ENCODE data around the gene TAF9B.
"Not testable (repeated sequence)": the region's sequence is repeated elsewhere in the genome, so short reads cannot be mapped to it uniquely, and the experiment has no call there.

The TAF9B gene

GRCh38 chrX:78139160-78140123, at the start of gene TAF9B:
Gene TAF9B (minus strand): TSS chrX:78139650. CDS start chrX:78139611, 39 bp downstream.
- peak; percentile 5 for DNase-seq

GRCh38 chrX:78182881-78183280, 43.4 kb upstream of the TAF9B start:
- no peak for DNase-seq

- no peak for DNase-seq
Observed at GRCh38 chrX:78181307-78181706, 41.9 kb upstream of the TAF9B start.

DNA sequence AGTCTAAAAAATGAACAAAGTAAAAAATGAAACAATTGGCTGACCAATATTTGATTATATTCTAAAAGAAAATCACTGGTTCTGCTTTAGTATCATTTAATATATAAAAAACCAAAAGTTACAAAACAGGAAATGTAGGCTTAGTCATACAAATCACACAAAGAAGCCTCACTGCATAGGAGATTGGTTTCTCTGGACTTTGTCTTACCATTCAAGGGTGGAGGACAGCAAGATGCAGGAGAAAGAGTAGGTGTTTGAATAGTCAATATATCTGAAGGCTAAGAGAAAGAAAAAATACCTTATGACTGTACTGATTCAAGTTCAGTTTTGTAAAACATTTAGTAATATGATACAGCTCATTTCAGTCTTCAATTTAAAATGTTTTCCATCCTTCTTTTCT, 28.6 kb upstream of the TAF9B start:
- no peak for DNase-seq

- no peak for DNase-seq
Observed at GRCh38 chrX:78165425-78165824, 26.0 kb upstream of the TAF9B start.

DNA sequence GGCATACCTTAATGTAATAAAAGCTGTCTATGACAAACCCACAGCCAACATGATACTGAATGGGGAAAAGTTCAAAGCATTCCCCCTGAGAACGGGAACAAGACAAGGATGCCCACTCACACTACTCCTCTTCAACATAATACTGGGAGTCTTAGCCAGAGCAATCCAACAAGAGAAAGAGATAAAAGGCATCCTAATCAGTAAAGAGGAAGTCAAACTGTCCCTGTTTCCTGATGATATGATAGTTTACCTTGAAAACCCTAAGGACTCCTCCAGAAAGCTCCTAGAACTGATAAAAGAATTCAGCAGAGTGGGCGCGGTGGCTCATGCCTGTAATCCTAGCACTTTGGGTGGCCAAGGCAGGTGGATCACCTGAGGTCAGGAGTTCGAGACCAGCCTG, 23.7 kb upstream of the TAF9B start:
- DNase-seq, result not testable (repeated sequence)

DNA sequence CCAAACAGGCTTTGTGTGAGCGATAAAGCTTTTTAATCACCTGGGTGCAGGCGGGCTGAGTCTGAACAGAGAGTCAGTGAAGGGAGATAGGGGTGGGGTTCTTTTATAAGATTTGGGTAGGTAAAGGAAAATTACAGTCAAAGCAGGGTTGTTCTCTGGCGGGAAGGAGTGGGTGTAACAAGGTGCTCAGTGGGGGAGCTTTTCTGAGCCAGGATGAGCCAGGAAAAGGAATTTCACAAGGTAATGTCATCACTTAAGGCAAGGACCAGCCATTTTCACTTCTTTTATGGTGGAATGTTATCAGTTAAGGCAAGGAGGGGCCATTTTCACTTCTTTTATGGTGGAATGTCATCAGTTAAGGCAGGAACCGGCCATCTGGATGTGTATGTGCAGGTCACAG, 21.3 kb upstream of the TAF9B start:
- DNase-seq, result not testable (repeated sequence)

DNA sequence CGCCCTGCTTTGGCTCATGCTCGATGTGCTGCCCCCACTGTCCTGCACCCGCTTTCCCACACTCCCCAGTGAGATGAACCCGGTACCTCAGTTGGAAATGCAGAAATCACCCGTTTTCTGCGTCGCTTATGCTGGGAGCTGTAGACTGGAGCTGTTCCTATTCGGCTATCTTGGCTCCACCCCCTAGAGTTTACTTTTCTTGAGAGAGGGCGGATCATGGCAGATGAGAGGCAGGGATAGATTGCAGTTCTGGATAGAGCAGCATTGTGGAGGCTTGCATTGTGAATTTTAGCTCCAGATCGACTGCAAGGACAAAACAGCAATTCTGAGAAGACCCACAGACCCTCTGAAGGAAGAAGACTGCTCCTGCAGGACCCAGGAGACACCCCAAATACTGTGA, 18.4 kb upstream of the TAF9B start:
- DNase-seq, result not testable (repeated sequence)

DNA sequence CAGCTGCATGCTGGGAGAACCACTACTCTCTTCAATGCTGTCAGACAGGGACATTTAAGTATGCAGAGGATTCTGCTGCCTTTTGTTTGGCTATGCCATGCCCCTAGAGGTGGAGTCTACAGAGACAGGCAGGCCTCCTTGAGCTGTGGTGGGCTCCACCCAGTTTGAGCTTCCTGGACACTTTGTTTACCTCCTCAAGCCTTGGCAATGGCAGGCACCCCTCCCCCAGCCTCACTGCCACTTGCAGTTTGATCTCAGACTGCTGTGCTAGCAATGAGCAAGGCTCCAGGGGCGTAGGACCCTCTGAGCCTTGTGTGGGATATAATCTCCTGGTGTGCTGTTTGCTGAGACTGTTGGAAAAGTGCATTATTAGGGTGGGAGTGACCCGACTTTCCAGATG, 17.9 kb upstream of the TAF9B start:
- DNase-seq, result not testable (repeated sequence)

GRCh38 chrX:78147002-78147540, 7.6 kb upstream of the TAF9B start:
- DNase-seq, result not testable (repeated sequence)

DNA sequence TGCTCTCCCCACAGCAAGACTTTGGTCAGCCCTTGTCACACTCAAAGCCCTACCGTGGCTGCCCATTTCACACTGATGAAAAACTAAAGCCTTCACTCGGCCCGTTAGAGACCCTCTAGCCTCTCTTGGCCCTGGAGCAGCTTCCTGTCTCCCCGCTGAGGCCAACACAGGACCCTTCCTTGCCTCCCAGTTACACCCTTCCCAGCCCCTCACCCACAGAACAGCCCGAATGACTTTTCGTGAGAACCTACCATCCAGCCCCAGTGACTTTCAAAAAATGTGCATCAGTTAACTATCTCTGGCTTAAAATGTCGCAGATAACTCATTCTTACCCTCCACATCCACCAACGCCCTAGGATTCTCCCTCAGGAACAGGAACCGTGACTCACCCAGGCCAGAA, 756 bp upstream of the TAF9B start:
- DNase-seq, result no peak

DNA sequence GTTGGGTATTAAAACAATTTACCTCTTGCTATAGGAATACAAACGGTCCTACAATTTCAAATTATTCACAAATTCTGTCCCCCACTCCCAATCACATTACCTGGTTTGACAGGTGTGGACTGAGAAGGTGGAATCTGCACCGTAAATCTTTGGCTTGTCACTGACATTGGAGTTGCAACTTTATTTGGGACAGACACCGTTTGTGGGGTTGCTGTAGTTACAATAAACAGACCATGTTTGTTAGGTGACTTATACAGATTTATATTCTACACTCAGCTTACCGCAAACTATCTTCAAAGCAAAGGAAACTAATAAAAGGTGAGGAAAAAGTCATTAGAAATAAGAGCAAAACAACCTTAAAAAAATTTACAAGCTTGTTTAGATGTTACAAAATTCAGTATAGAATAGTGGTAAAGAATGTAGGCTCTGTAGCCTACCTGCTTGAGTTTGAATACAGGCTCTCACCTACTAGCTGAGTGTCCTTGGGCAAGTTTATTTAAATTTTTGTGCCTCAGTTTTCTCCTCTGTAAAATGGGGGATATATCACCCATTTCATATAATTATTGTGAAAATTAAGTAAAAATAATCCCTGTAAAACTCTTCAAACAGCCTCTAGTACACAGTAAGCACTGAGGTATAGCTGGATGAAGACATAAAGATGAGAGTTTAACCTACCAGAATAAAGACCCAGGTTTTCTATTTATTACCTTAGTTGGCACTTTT, 6.1 kb downstream of the TAF9B start:
- no peak for DNase-seq

DNA sequence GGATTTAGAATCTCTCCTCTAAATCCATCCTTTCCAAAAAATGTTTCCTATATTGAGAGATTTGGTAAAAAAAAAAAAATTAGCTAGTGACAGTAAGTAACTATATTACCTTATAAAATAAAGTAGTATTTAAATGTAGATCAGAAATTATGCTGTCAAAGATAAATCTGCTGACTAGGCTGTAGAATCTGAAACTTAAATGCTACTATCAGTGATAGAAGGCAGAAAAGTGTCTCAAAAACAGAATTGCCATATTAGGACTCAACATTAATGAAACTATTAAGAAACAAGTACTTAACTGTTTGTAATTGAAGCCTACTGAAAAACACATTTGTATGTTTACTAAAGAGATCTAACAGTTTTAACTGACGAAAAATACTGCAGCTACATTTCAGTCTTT, 8.3 kb downstream of the TAF9B start:
- DNase-seq, result no peak

GRCh38 chrX:78130396-78130795, 9.1 kb downstream of the TAF9B start:
- no peak for DNase-seq

GRCh38 chrX:78129714-78130113, 9.7 kb downstream of the TAF9B start:
- DNase-seq, result no peak

DNA sequence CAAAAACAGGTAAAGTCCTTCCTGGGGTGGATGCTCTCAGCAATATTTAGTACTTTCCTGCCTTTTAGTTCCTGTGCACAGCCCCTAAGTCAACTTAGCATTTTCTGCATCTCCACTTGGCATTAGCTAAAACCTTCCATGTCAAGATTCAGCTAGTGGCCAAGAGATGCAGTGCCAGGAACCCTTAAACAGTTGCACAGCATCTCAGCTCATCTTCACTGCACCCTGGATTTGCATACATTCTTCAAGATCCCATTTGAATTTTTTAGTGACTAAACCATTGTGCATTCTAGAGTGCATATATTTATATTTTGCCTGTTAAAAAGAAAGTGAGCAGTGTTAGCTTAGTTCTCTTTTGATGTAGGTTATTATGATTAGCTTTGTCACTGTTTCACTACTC, 13.7 kb downstream of the TAF9B start:
- not testable (repeated sequence) for DNase-seq

GRCh38 chrX:78125148-78125547, 14.3 kb downstream of the TAF9B start:
- DNase-seq, result no peak

DNA sequence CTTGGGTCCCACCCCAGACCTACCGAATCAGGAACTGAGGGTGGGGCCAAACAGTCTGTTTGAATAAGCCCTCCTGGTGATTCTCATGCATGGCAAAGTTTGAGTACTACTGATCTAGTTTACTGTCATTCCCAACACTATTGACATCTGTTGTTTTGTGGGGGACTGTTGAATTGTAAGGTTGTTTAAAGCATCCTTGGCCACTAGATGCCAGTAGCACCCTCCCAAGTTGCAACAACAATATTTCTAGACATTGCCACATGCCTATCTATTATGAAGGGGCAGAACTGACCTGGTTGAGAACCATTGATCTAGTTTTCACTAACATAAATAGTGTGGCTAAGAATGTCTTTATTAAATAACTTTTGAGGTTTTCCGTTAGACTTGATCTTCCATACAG, 15.1 kb downstream of the TAF9B start:
- no peak for DNase-seq

GRCh38 chrX:78123190-78123589, 16.3 kb downstream of the TAF9B start:
- no peak for DNase-seq

- no peak for DNase-seq
Observed at GRCh38 chrX:78119521-78120227, 19.8 kb downstream of the TAF9B start.

- DNase-seq, result no peak
Observed at GRCh38 chrX:78118628-78119027, 20.8 kb downstream of the TAF9B start.

DNA sequence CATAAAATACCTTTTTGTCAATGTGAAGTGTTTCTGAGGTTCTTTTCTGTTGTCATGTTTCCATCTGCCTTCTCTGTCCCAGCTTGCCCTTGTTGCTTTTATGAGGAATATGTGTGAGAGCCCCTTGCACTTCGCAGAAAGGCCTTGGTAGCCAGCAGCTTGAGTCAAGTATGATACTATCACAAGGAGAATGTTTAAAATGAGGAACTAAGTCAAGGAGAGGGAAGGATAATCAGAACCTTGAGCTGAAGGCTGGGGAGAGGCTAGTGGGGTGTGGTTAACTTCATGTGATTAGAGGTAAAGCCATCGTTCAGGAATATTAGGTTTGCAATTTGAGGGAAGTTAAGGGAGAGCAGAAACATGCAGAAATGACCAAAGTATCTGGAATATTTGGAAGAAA, 22.7 kb downstream of the TAF9B start:
- DNase-seq, result no peak

GRCh38 chrX:78116365-78116764, 23.1 kb downstream of the TAF9B start:
- DNase-seq, result no peak
